Osteoblast (primary cell): ENCODE data around the gene RAMP2. TPM values are rescaled to one million over a fixed set of nuclear protein-coding genes. Genes with fewer than 3 reads are reported as not detected.

Source experiments
- DNase-seq: peaks from one replicate; pipeline ENCODE4 v3.0.0; 2011; ENCODE audit warnings: low spot score, mixed read lengths; ENCODE audit not compliant: insufficient read length; ENCODE audit errors: missing footprints
- H2AFZ ChIP-seq: 2 replicates; pipeline ENCODE4 v1.6.0; 2011; ENCODE audit warnings: mild to moderate bottlenecking, low read length
- H3K27ac ChIP-seq: 2 replicates; pipeline ENCODE4 v1.5.1; 2011; ENCODE audit warnings: mild to moderate bottlenecking, low read depth, low read length, moderate library complexity
- H3K27me3 ChIP-seq: 2 replicates; pipeline ENCODE4 v1.6.0; 2012; ENCODE audit warnings: mild to moderate bottlenecking, control low read depth, inconsistent platforms, low read length, moderate library complexity; ENCODE audit not compliant: insufficient read depth
- H3K36me3 ChIP-seq: 2 replicates; pipeline ENCODE4 v1.5.1; 2011; ENCODE audit warnings: mild to moderate bottlenecking, low read length, control low read depth, moderate library complexity; ENCODE audit not compliant: insufficient read depth
- H3K4me1 ChIP-seq: 2 replicates; pipeline ENCODE4 v1.5.1; 2011; ENCODE audit warnings: mild to moderate bottlenecking, low read length, control low read depth, moderate library complexity; ENCODE audit not compliant: insufficient read depth
- H3K4me2 ChIP-seq: 2 replicates; pipeline ENCODE4 v1.6.0; 2011; ENCODE audit warnings: mild to moderate bottlenecking, low read length; ENCODE audit not compliant: insufficient read depth
- H3K4me3 ChIP-seq: fragments of 200-600 bp; sonication (generic); 3 replicates; pipeline ENCODE4 v1.5.1; 2012; ENCODE audit warnings: mild to moderate bottlenecking, low read length, inconsistent platforms; ENCODE audit not compliant: insufficient read depth
- H3K79me2 ChIP-seq: 2 replicates; pipeline ENCODE4 v1.6.0; 2012; ENCODE audit warnings: mild to moderate bottlenecking, low read length, control low read depth, inconsistent platforms; ENCODE audit not compliant: insufficient read depth
- H3K9me3 ChIP-seq: 2 replicates; pipeline ENCODE4 v1.5.1; 2011; ENCODE audit warnings: low read depth, low read length, control low read depth
- H4K20me1 ChIP-seq: 2 replicates; pipeline ENCODE4 v1.6.0; 2012; ENCODE audit warnings: mild to moderate bottlenecking, low read length, control low read depth; ENCODE audit not compliant: insufficient read depth
- total RNA-seq: library from RNA; depleted of rRNA; stranded (reverse); fragments of >200 nt; gene quantifications from 2 replicates; pipeline ENCODE4 v1.2.3, GENCODE V29; 2012
- TF ChIP-seq, protein P1 (sequence below): IDR thresholded peaks from 2 replicates; pipeline ENCODE4 v1.5.1; 2011; ENCODE audit warnings: mild to moderate bottlenecking, low read depth, low read length, moderate library complexity; ENCODE audit errors: extremely low read depth

The RAMP2 gene
- total RNA-seq, 1 donor: not detected

DNA sequence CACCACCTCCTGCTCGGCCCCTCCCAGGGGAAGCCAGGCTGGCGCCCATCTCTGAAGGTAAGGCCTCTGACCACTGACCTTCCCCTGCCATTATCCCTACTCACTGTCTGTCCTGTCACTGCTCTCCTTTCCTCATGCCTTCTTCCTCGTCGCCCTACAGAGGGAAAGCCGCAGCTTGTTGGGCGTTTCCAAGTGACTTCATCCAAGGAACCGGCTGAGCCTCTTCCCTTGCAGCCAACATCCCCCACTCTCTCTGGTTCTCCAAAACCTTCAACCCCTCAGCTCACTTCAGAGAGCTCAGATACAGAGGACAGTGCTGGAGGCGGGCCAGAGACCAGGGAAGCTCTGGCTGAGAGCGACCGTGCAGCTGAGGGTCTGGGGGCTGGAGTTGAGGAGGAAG, 34.4 kb downstream of the RAMP2 start:
- Histone ChIP-seq H3K27ac (no peak overlapping the region), H3K4me1 (peaks cover 16% of the 10 kb centered on the region), H3K27me3 (no peaks in the 10 kb centered on the region), H3K4me2 (no peak overlapping the region), H2AFZ (no peak overlapping the region), H3K9me3 (no peaks in the 10 kb centered on the region), H3K4me3 (no peak overlapping the region), H3K36me3 (peaks cover 5% of the 10 kb centered on the region), H4K20me1 (no peaks in the 10 kb centered on the region), H3K79me2 (peaks cover 18% of the 10 kb centered on the region)
- no peak for DNase-seq
- TF ChIP-seq, protein P1, sequence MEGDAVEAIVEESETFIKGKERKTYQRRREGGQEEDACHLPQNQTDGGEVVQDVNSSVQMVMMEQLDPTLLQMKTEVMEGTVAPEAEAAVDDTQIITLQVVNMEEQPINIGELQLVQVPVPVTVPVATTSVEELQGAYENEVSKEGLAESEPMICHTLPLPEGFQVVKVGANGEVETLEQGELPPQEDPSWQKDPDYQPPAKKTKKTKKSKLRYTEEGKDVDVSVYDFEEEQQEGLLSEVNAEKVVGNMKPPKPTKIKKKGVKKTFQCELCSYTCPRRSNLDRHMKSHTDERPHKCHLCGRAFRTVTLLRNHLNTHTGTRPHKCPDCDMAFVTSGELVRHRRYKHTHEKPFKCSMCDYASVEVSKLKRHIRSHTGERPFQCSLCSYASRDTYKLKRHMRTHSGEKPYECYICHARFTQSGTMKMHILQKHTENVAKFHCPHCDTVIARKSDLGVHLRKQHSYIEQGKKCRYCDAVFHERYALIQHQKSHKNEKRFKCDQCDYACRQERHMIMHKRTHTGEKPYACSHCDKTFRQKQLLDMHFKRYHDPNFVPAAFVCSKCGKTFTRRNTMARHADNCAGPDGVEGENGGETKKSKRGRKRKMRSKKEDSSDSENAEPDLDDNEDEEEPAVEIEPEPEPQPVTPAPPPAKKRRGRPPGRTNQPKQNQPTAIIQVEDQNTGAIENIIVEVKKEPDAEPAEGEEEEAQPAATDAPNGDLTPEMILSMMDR: no peak

DNA sequence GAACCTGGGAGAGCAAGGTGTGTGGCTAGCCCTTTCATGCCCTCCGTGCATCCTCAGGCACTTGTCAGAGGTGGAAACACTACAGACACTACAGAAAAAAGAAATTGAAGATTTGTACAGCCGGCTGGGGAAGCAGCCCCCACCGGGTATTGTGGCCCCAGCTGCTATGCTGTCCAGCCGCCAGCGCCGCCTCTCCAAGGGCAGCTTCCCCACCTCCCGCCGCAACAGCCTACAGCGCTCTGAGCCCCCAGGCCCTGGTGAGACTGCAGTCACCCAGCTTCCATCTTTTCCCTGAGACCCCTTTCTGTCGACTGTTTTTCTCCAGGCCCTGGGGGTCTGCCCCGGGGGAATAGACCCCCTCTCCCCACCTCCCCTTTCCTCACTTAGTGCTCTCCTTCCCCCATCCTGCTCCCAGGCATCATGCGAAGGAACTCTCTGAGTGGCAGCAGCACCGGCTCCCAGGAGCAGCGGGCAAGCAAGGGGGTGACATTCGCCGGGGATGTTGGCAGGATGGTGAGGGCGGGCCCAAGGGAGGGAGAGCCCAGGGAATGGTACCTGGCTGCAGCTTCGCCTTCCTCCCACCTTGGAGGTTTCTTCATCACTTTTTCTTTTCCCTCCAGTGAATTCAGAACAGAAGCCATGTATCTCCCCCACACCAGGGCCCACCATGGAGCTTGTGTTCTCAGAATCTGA, 35.2 kb downstream of the RAMP2 start:
- no peaks in the 10 kb centered on the region for H3K9me3 ChIP-seq
- H3K4me3 ChIP-seq: no peak overlapping the region
- no peaks in the 10 kb centered on the region for H3K27me3 ChIP-seq
- no peak overlapping the region for H3K4me2 ChIP-seq
- H3K4me1 ChIP-seq: peaks cover 16% of the 10 kb centered on the region
- peaks cover 18% of the 10 kb centered on the region for H3K79me2 ChIP-seq
- H4K20me1 ChIP-seq: no peaks in the 10 kb centered on the region
- H3K36me3 ChIP-seq: peaks cover 5% of the 10 kb centered on the region
- no peak overlapping the region for H2AFZ ChIP-seq
- DNase-seq: peak; percentile 25
- TF ChIP-seq, protein P1: no peak
- no peak overlapping the region for H3K27ac ChIP-seq

DNA sequence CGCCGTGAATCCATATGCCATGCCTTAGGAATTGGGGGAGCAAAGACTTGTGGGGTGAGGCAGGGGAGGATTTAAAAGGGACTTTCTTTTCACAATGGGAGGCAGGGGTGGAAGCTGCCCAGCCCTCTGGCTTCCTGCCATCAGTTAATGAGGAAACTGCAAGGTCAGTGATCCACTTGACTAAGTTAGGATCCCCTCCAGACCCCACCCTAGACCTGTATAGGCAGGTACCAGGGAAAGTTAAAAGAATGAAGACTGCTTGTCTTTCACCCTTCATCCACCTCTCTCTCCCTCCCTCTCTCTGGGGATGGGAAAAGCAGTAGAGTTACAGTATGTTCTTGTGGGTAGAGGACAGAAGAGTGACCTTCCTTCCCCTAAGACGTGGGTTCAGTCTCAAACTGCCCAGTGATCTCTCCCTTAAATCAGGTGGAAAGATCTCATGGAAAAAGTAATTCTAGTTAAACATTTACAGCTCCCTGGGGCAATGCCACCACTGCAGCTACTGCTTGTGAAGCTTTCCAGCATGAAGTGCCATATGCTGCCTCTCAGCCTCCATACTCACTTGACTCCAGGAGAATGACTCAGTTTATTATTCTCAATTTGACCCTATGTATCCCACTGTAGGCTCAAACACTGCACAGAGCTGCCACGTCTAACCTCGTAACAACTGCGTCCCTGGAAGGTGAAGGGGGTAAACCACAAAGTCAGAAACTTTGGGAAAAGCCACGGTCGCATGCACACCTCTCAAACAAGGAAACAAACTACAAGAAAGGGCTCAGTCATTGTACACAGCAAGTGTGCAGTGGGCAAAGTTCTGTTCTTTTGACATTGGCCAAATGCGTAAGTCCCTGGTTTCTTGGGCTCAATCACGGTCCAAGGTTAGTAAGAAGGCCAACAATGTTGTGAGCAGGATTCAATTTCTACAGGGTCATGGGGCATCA, 36.3 kb downstream of the RAMP2 start:
- H3K4me3 ChIP-seq: peak overlapping the region; percentile 92
- TF ChIP-seq, protein P1: no peak
- H3K27ac ChIP-seq: peak overlapping the region; percentile 77
- H3K36me3 ChIP-seq: peaks cover 5% of the 10 kb centered on the region
- no peaks in the 10 kb centered on the region for H3K27me3 ChIP-seq
- H3K79me2 ChIP-seq: peaks cover 18% of the 10 kb centered on the region
- peaks cover 16% of the 10 kb centered on the region for H3K4me1 ChIP-seq
- peak; percentile 56 for DNase-seq
- H3K9me3 ChIP-seq: no peaks in the 10 kb centered on the region
- H4K20me1 ChIP-seq: no peaks in the 10 kb centered on the region
- H3K4me2 ChIP-seq: peak overlapping the region; percentile 88
- no peak overlapping the region for H2AFZ ChIP-seq

DNA sequence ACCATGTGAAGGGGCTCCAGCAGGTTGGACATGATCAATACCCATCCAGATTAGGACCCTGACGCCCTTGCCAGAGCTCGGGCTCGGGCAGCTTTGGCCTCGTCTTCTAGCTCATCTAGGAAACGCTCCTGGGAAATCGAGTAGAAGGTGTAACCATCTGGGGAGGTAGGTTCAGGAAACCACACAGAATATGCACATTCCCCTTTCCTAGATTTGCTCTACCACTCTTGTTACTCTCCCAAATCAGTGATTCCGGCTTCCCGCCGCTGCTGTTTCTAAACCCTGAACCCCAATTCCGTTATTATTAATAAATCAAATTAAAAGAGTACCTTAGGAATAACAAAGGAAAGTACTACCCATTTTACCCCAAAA, 37.0 kb downstream of the RAMP2 start:
- H2AFZ ChIP-seq: peak overlapping the region; percentile 97
- no peaks in the 10 kb centered on the region for H4K20me1 ChIP-seq
- peak overlapping the region; percentile 77 for H3K27ac ChIP-seq

More for the DNA sequence above, 37.0 kb downstream of the RAMP2 start:
- H3K4me1 ChIP-seq: peaks cover 16% of the 10 kb centered on the region
- TF ChIP-seq, protein P1: no peak
- H3K79me2 ChIP-seq: peaks cover 18% of the 10 kb centered on the region
- peaks cover 5% of the 10 kb centered on the region for H3K36me3 ChIP-seq
- peak overlapping the region; percentile 92 for H3K4me3 ChIP-seq
- H3K4me2 ChIP-seq: peak overlapping the region; percentile 88
- peak; percentile 30 for DNase-seq
- no peaks in the 10 kb centered on the region for H3K9me3 ChIP-seq
- H3K27me3 ChIP-seq: no peaks in the 10 kb centered on the region
